MM.1S (cell line): Measurements from ENCODE around the gene METTL27.

Experiments used
- DNase-seq: peaks from one replicate; pipeline ENCODE4 v3.0.0-alpha.2; 2015
- H2AFZ ChIP-seq: fragments of 300-600 bp; sonication (generic); 2 replicates; pipeline ENCODE4 v1.6.0; 2016; ENCODE audit warnings: antibody characterized with exemption, low read length
- H3F3A ChIP-seq: fragments of 300-600 bp; sonication (generic); 2 replicates; pipeline ENCODE4 v1.6.1; 2016; ENCODE audit warnings: mild to moderate bottlenecking, antibody characterized with exemption, low read length, moderate library complexity, mixed read lengths; ENCODE audit not compliant: insufficient read depth
- H3K27ac ChIP-seq: fragments of 300-600 bp; sonication (generic); 2 replicates; pipeline ENCODE4 v1.5.1; 2016; ENCODE audit warnings: mild to moderate bottlenecking, low read length
- H3K27me3 ChIP-seq: fragments of 300-600 bp; sonication (generic); replicated peaks from 2 replicates; pipeline ENCODE4 v1.6.0; 2016; ENCODE audit warnings: low read length; ENCODE audit not compliant: insufficient read depth
- H3K36me3 ChIP-seq: fragments of 300-600 bp; sonication (generic); replicated peaks from 2 replicates; pipeline ENCODE4 v1.6.1; 2016; ENCODE audit warnings: mild to moderate bottlenecking, low read length, mixed read lengths; ENCODE audit not compliant: insufficient read depth
- H3K4me1 ChIP-seq: fragments of 300-600 bp; sonication (generic); 2 replicates; pipeline ENCODE4 v1.6.1; 2016; ENCODE audit warnings: low read length, mixed read lengths
- H3K4me2 ChIP-seq: fragments of 300-600 bp; sonication (generic); 2 replicates; pipeline ENCODE4 v1.6.0; 2016; ENCODE audit warnings: low read depth, low read length
- H3K4me3 ChIP-seq: fragments of 300-600 bp; sonication (generic); 2 replicates; pipeline ENCODE4 v1.5.1; 2016; ENCODE audit warnings: low read length, mixed read lengths
- H3K79me2 ChIP-seq: fragments of 300-600 bp; sonication (generic); 2 replicates; pipeline ENCODE4 v1.6.1; 2016; ENCODE audit warnings: mixed run types, low read length, mixed read lengths
- H3K9ac ChIP-seq: fragments of 300-600 bp; sonication (generic); 2 replicates; pipeline ENCODE4 v1.6.1; 2016; ENCODE audit warnings: low read length, mixed read lengths
- H3K9me2 ChIP-seq: fragments of 300-600 bp; sonication (generic); replicated peaks from 2 replicates; pipeline ENCODE4 v1.6.1; 2016; ENCODE audit warnings: mild to moderate bottlenecking, low read length, mixed read lengths; ENCODE audit not compliant: insufficient read depth
- H3K9me3 ChIP-seq: fragments of 300-600 bp; sonication (generic); replicated peaks from 2 replicates; pipeline ENCODE4 v1.6.1; 2016; ENCODE audit warnings: mild to moderate bottlenecking, low read length, mixed read lengths; ENCODE audit not compliant: insufficient read depth
- H4K20me1 ChIP-seq: fragments of 300-600 bp; sonication (generic); 2 replicates; pipeline ENCODE4 v1.6.1; 2016; ENCODE audit warnings: mild to moderate bottlenecking, low read length, moderate library complexity, mixed read lengths; ENCODE audit not compliant: insufficient read depth
- CTCF ChIP-seq: fragments of 300-600 bp; sonication (generic); IDR thresholded peaks from 2 replicates; pipeline ENCODE4 v1.5.1; 2016; ENCODE audit warnings: antibody characterized with exemption, low read length, mixed read lengths
- EZH2 ChIP-seq: fragments of 300-600 bp; sonication (generic); optimal IDR thresholded peaks from 2 replicates; pipeline ENCODE3; 2017; ENCODE audit warnings: low read depth, mild to moderate bottlenecking, antibody characterized with exemption, low read length, mixed read lengths
- EZH2phosphoT487 ChIP-seq: fragments of 300-600 bp; sonication (generic); IDR thresholded peaks from 2 replicates; pipeline ENCODE4 v1.6.1; 2018; ENCODE audit warnings: antibody characterized with exemption, low read length

Gene METTL27

GRCh38 chr7:73880755-73881328 lies 38.5 kb upstream of the METTL27 start:
- DNase-seq = no peak
- no peak for TF ChIP-seq EZH2
- TF ChIP-seq EZH2phosphoT487 = no peak
- no peak for TF ChIP-seq CTCF
- Histone ChIP-seq H4K20me1 (no peaks in the 10 kb centered on the region), H3K4me1 (no peaks in the 10 kb centered on the region), H3K27me3 (peaks cover 55% of the 10 kb centered on the region), H3K9me2 (no peaks in the 10 kb centered on the region), H3K36me3 (no peaks in the 10 kb centered on the region), H3K9ac (no peak overlapping the region), H3K9me3 (no peaks in the 10 kb centered on the region), H3K4me3 (no peak overlapping the region), H3K4me2 (no peak overlapping the region), H3K79me2 (no peaks in the 10 kb centered on the region), H3F3A (no peaks in the 10 kb centered on the region), H2AFZ (no peak overlapping the region), H3K27ac (no peak overlapping the region)

DNA sequence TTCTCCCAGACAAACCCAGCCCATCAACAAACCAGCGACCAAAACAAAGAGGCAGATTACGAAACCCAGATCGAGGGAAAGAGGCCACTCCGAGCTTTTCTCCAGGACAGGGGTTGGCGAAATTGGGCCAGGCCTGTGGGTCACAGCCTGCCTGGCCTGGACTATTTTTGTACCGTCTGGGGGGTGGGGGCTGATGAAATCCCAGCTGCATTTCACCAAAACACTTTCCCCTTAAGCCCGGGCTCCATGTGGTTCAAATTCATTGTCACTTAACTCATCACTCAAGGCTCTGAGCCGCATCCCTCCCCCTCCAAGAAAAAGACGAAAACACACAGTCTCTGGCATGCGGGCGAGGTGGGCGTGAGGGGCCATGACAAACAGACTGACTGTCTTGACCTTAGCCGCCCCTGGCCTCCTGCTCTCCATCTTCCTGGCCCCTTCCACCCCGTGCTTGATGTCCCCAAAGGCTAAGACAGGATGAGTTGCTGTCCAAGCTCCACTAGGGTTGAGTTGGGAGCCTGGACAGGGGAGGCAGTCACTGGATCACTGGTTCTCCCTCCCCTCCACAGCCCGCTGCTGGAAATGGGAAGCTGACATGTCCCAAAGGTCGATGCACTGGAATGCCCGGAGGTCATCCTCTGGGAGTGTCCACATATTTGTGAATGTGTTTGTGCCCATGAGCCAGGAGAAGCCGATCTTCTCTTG lies 37.8 kb upstream of the METTL27 start:
- Histone ChIP-seq H3K9me3 (no peaks in the 10 kb centered on the region), H3K27me3 (peaks cover 55% of the 10 kb centered on the region), H2AFZ (no peak overlapping the region), H3K4me2 (no peak overlapping the region), H3K9me2 (no peaks in the 10 kb centered on the region), H4K20me1 (no peaks in the 10 kb centered on the region), H3K27ac (no peak overlapping the region), H3K79me2 (no peaks in the 10 kb centered on the region), H3K4me3 (no peak overlapping the region), H3K36me3 (no peaks in the 10 kb centered on the region), H3F3A (no peaks in the 10 kb centered on the region), H3K4me1 (no peaks in the 10 kb centered on the region), H3K9ac (no peak overlapping the region)
- TF ChIP-seq CTCF (no peak), EZH2phosphoT487 (no peak), EZH2 (no peak)
- no peak for DNase-seq

GRCh38 chr7:73876973-73877372 lies 34.7 kb upstream of the METTL27 start:
- H4K20me1 ChIP-seq = no peaks in the 10 kb centered on the region
- no peaks in the 10 kb centered on the region for H3K79me2 ChIP-seq
- no peak overlapping the region for H3K9ac ChIP-seq
- H3K4me3 ChIP-seq = no peak overlapping the region
- H3K9me3 ChIP-seq = no peaks in the 10 kb centered on the region
- no peak overlapping the region for H3K27ac ChIP-seq
- H2AFZ ChIP-seq = no peak overlapping the region
- no peaks in the 10 kb centered on the region for H3F3A ChIP-seq
- H3K9me2 ChIP-seq = no peaks in the 10 kb centered on the region
- H3K4me2 ChIP-seq = no peak overlapping the region
- no peak for DNase-seq
- H3K27me3 ChIP-seq = peaks cover 64% of the 10 kb centered on the region
- no peak for TF ChIP-seq EZH2
- no peak for TF ChIP-seq CTCF
- TF ChIP-seq EZH2phosphoT487 = no peak
- H3K4me1 ChIP-seq = no peaks in the 10 kb centered on the region
- no peaks in the 10 kb centered on the region for H3K36me3 ChIP-seq
